SK-N-SH treated with all-trans-retinoic acid at 6 μM for 48 hours (cell line): ENCODE data around the gene EFNB1.

Experiments
- ARNTL ChIP-seq: fragments of 450-650 bp; formaldehyde crosslinking; IDR thresholded peaks from 2 replicates; pipeline ENCODE4 v1.5.0; 2020; ENCODE audit warnings: low read depth, mild to moderate bottlenecking, moderate library complexity, borderline replicate concordance
- CSDC2 ChIP-seq: fragments of 250-450 bp; sonication (Bioruptor Pico); IDR thresholded peaks from 2 replicates; pipeline ENCODE4 v1.5.0; 2020; ENCODE audit warnings: mild to moderate bottlenecking, moderate library complexity
- ESRRG ChIP-seq: fragments of 250-450 bp; sonication (Bioruptor Pico); IDR thresholded peaks from 2 replicates; pipeline ENCODE4 v1.6.1; 2021; ENCODE audit warnings: mild to moderate bottlenecking
- GLIS3 ChIP-seq: fragments of 250-450 bp; sonication (Bioruptor Pico); IDR thresholded peaks from 2 replicates; pipeline ENCODE4 v1.5.0; 2020; ENCODE audit warnings: mild to moderate bottlenecking, moderate library complexity
- PPARA ChIP-seq: fragments of 250-450 bp; sonication (Bioruptor Pico); IDR thresholded peaks from 2 replicates; pipeline ENCODE4 v1.5.0; 2020; ENCODE audit warnings: mild to moderate bottlenecking, borderline replicate concordance
- TOX ChIP-seq: fragments of 250-450 bp; sonication (Bioruptor Pico); IDR thresholded peaks from 2 replicates; pipeline ENCODE4 v1.8.0; 2021; ENCODE audit warnings: mild to moderate bottlenecking, moderate library complexity, borderline replicate concordance
- ZC3H10 ChIP-seq: fragments of 250-450 bp; sonication (Bioruptor Pico); IDR thresholded peaks from 2 replicates; pipeline ENCODE4 v1.5.1; 2021; ENCODE audit warnings: mild to moderate bottlenecking, moderate library complexity
- ZFP30 ChIP-seq: fragments of 450-650 bp; formaldehyde crosslinking; IDR thresholded peaks from 2 replicates; pipeline ENCODE4 v1.5.0; 2022; ENCODE audit warnings: mild to moderate bottlenecking, moderate library complexity
- ZNF8 ChIP-seq: fragments of 450-650 bp; formaldehyde crosslinking; IDR thresholded peaks from 2 replicates; pipeline ENCODE4 v1.5.0; 2020; ENCODE audit warnings: mild to moderate bottlenecking, moderate library complexity
- TF ChIP-seq, protein P1 (sequence below): fragments of 250-450 bp; sonication (Bioruptor Pico); IDR thresholded peaks from 2 replicates; pipeline ENCODE4 v1.8.0; 2020; ENCODE audit warnings: mild to moderate bottlenecking, moderate library complexity, borderline replicate concordance

DNA sequence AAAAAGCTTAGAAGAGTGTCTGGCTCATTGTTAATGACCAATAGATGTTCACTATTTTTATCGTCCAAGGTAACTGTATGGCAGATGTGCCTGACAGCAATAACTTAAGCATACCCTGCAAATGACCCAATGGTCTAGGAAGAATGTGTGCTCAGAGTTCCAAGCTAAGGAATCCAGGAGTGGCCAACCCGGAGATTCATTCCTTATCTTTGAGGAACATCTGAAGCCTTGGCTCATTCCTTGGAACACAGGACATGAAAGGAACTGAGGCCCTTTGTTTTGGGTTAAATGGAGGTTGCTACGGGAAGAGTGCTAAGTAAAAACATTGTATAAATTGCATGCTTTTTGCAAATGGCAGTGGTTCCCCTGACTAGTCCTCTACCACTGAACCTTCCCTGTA, 38.9 kb upstream of the EFNB1 start:
- no peak for TF ChIP-seq GLIS3 (CRISPR knock-in tag)
- TF ChIP-seq ZC3H10 (CRISPR knock-in tag): no peak
- TF ChIP-seq ZFP30: no peak
- no peak for TF ChIP-seq CSDC2 (CRISPR knock-in tag)
- TF ChIP-seq ARNTL (CRISPR knock-in tag): no peak
- no peak for TF ChIP-seq TOX (CRISPR knock-in tag)
- TF ChIP-seq, protein P1, sequence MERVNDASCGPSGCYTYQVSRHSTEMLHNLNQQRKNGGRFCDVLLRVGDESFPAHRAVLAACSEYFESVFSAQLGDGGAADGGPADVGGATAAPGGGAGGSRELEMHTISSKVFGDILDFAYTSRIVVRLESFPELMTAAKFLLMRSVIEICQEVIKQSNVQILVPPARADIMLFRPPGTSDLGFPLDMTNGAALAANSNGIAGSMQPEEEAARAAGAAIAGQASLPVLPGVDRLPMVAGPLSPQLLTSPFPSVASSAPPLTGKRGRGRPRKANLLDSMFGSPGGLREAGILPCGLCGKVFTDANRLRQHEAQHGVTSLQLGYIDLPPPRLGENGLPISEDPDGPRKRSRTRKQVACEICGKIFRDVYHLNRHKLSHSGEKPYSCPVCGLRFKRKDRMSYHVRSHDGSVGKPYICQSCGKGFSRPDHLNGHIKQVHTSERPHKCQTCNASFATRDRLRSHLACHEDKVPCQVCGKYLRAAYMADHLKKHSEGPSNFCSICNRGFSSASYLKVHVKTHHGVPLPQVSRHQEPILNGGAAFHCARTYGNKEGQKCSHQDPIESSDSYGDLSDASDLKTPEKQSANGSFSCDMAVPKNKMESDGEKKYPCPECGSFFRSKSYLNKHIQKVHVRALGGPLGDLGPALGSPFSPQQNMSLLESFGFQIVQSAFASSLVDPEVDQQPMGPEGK (CRISPR knock-in tag): no peak
- no peak for TF ChIP-seq ESRRG
- TF ChIP-seq ZNF8 (CRISPR knock-in tag): no peak
- TF ChIP-seq PPARA (CRISPR knock-in tag): no peak
